ENCODE results near the gene ANKRD6.

Gene ANKRD6

GRCh38 chr6:89413006-89413400, 19.9 kb upstream of the ANKRD6 start:
- DNase-seq (ENCODE audit: low read depth) = no peak

GRCh38 chr6:89414215-89414614, 18.7 kb upstream of the ANKRD6 start:
- no peak for DNase-seq (ENCODE audit: low read depth)

GRCh38 chr6:89415185-89415584, 17.8 kb upstream of the ANKRD6 start:
- DNase-seq (ENCODE audit: low read depth) = no peak

- DNase-seq (ENCODE audit: low read depth) = no peak
Measured at GRCh38 chr6:89416796-89417195, 16.2 kb upstream of the ANKRD6 start.

DNA sequence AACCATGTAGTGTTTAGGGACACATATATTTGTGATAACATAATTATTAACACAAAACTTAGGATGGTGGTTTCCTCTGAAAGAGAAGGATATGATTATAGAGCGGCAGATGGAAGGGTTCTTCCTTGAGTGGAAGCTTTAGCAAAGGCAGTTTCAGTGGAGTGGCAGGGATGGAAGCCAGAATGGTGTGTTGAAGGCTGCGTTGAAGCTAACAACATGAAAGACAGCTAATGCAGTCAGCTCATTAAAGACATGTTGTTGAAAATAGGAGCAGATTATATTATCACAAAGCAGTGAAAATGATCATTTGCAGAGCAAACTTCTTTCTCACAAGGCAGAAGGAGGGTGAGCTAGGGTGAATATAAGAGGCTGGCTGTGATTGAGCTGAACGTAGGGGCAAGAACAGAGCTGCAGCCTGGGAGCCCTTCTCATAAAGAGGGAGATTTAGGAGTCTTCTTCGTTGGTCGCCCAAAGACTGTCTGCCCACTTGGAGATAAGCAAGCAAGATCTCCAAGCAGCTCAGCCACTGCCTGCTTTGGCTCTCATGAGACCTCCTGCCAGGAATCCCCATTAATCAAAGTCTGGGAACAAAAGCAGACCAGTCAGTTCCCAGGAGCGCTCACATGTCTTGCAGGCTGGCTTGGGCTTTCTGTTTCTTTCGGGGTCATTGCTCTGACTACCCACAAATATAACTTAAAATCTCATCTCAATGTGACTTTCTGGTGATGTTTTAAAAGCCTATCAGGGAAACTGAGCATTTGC, 2.6 kb upstream of the ANKRD6 start:
- DNase-seq (ENCODE audit: low read depth) = no peak

DNA sequence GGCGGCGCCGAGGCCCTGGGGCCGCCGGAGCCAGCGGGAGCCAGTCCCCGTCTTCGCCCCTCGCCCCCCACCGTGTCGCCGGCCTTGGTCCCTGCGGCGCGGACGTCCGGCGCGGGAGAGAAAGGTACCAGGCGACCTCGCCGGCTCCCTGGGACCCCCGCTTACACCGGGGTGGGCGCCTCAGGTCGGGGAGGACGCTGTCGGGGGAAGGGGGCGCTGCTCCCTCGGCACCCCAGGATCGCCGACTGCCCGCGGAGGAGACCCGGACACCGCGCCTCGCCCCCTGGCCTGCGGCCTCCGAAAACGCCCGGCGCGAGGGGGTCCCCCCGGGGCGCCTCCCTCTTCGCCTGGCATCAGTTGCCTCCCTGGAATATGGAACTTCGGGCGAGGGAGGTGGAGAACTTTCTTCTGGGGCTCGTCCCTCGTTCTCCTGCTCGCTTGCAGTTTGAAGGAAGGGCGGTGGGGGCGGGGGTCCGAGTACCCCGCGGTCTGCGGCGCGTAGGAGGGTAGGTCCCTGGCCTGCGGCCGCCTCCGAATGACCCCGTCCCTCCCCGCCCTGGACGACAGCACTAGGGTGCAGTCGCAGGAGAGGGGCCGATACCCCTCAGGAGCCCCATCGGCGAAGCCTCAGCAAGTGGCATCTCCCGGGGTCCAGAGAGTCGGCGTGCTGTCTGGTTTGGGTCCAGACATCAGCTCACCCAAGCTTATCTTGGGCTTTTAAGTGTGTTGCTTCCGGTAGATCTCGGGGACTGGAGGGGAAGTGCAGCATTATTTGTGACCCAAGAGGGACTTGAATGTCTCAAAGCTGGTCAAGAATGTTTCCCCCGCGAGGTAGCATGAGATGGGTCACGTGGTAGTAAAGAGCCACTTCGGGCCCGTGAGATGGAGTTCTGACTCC, 549 bp downstream of the ANKRD6 start:
- DNase-seq (ENCODE audit: low read depth) = no peak

- no peak for DNase-seq (ENCODE audit: low read depth)
Measured at GRCh38 chr6:89434150-89434499, 1.2 kb downstream of the ANKRD6 start.

- DNase-seq (ENCODE audit: low read depth) = no peak
Measured at GRCh38 chr6:89434954-89435353, 2.0 kb downstream of the ANKRD6 start.

DNA sequence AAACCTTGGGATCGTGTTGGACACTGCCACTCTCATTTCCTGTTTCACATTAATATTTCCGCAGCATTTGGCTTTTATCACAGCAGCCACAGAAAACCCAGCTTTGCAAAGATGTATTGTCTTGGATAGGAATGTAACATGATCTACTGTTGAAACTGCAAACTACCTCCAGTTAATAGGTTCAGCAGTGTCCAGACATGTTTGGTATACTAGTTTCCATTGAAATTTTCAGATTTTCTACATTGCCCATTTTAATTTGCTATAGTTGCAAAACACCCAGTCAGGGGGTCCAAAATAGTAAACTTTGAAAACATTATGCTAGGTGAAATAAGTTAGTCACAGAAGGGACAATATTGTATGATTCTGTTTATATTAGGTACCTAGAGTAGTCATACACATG, 3.3 kb downstream of the ANKRD6 start:
- no peak for DNase-seq (ENCODE audit: low read depth)

- no peak for DNase-seq (ENCODE audit: low read depth)
Measured at GRCh38 chr6:89438248-89438647, 5.3 kb downstream of the ANKRD6 start.

GRCh38 chr6:89439014-89439413, 6.1 kb downstream of the ANKRD6 start:
- no peak for DNase-seq (ENCODE audit: low read depth)

GRCh38 chr6:89440200-89440599, 7.2 kb downstream of the ANKRD6 start:
- no peak for DNase-seq (ENCODE audit: low read depth)

- DNase-seq (ENCODE audit: low read depth) = no peak
Measured at GRCh38 chr6:89443658-89444057, 10.7 kb downstream of the ANKRD6 start.

DNA sequence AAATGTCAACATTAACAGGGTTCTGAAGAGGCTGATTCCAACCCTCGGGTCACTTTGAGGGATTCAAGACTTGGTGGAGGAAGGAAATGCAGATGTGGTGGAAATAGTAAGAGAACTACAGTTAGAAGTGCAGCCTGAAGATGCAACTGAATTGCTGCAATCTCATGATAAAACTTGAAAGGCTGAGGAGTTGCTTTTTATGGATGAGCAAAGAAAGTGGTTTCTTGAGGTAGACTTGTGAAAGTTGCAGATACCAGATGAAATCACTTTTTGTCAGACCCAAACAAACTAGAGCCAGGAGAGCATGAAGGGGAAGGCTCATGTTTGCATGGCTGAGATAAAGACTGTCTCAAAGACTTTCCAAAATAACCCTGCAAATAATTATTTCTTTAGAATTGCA, 16.2 kb downstream of the ANKRD6 start:
- DNase-seq (ENCODE audit: low read depth) = no peak

DNA sequence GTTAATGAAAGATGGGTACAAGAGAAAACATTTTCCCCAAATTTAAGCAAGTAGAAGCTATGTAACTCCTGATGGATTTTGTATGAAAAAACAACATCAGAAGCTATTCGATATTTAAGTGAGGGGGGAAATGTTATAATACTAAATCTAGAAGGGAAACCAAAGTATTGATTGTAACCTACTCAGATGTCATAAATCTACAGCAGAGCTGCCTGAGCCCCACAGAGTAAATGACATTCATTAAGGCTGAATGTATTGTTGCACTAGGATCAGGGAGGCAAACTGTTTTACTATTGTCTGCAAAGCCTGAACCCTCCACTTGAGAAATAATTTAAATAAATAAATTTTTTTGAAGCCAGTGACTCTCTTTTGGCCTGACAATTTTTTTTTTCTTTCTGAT, 19.3 kb downstream of the ANKRD6 start:
- no peak for DNase-seq (ENCODE audit: low read depth)

- no peak for DNase-seq (ENCODE audit: low read depth)
Measured at GRCh38 chr6:89454300-89454699, 21.3 kb downstream of the ANKRD6 start.

DNA sequence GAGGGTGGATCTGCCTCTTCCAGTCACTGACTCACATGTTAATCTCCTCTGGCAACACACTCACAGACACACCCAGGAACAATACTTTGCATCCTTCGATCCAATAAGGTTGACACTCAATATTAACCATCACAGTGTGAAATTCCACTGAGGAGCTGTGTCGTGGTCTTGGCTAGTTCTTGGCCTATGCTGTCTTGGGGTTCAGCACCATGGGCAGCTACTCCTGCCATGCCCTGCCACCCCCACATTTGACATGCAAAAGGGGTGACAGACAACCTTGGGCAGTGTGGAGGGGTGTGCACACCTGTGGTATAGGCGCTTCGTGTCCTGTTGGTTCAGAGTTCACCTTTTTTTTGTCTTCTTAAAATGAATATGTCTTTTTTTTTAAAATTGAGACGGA, 25.8 kb downstream of the ANKRD6 start:
- DNase-seq (ENCODE audit: low read depth) = no peak

- no peak for DNase-seq (ENCODE audit: low read depth)
Measured at GRCh38 chr6:89459501-89459900, 26.5 kb downstream of the ANKRD6 start.

- DNase-seq (ENCODE audit: low read depth) = no peak
Measured at GRCh38 chr6:89460713-89461112, 27.8 kb downstream of the ANKRD6 start.

- DNase-seq (ENCODE audit: low read depth) = no peak
Measured at GRCh38 chr6:89462503-89462902, 29.6 kb downstream of the ANKRD6 start.

GRCh38 chr6:89464295-89464694, 31.3 kb downstream of the ANKRD6 start:
- DNase-seq (ENCODE audit: low read depth) = no peak

DNA sequence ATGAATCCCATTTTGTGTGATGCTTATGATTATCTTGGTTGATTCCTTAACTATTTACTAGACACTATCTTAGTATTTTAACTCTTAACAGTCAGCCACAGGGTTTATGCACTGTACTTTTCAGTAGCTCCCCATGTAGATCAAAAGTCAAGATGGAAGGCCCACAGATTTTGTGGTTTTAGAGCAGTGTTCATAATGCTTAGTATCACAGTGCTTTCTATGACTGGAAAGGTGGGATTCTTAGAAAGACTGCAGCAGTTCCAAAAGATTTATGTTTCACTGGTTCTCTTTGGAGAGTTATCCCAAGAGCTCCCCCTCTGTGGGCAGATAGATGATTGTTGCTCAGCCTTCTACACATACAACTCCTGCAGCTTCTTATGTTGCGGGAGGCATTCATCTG, 34.5 kb downstream of the ANKRD6 start:
- no peak for DNase-seq (ENCODE audit: low read depth)

DNA sequence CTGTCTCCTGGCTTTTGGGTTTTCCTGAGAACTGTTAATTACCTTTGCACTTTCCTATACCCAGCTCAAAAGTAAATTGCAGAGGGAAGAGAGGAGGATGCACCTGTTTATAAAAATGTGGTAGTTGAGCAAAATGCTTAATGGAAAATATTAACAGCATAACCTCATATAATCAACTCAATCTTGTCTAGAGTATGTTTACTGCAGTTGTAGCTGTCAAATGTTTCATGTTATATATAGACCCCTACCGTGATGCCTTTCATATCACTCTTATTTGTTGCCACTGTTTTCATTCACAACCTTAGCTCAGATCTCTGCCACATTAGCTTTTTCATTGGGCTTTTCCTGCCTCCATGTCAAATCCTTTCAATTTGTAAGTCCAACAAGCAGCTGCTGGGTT, 36.0 kb downstream of the ANKRD6 start:
- DNase-seq (ENCODE audit: low read depth) = no peak
